GM23338 (cell line): ENCODE measurements around the gene RUVBL1. TPM values are rescaled to one million over a fixed set of nuclear protein-coding genes. Genes with fewer than 3 reads are reported as not detected.

Experiments used
- ATAC-seq: fragments of 200-7000 bp; cut with Tn5 transposase; 3 replicates; pipeline ENCODE4 v1.9.1; 2020
- DNase-seq: peaks from one replicate; pipeline ENCODE4 v3.0.0-alpha.2; 2015; ENCODE audit warnings: low spot score
- H2AFZ ChIP-seq: fragments of 200-600 bp; sonication (generic); 2 replicates; pipeline ENCODE4 v1.8.0; 2016; ENCODE audit warnings: antibody characterized with exemption, mild to moderate bottlenecking, moderate library complexity
- H3F3A ChIP-seq: fragments of 200-600 bp; sonication (generic); replicated peaks from 2 replicates; pipeline ENCODE4 v1.8.0; 2017; ENCODE audit warnings: antibody characterized with exemption, mixed run types, low read depth
- H3K27ac ChIP-seq: fragments of 200-600 bp; sonication (generic); 2 replicates; pipeline ENCODE4 v1.6.1; 2016; ENCODE audit warnings: low read depth
- H3K27me3 ChIP-seq: fragments of 200-600 bp; sonication (generic); 2 replicates; pipeline ENCODE4 v1.8.0; 2016; ENCODE audit warnings: mild to moderate bottlenecking, mixed run types, moderate library complexity; ENCODE audit not compliant: insufficient read depth
- H3K36me3 ChIP-seq: fragments of 200-600 bp; sonication (generic); 2 replicates; pipeline ENCODE4 v1.8.0; 2016; ENCODE audit warnings: mild to moderate bottlenecking; ENCODE audit not compliant: insufficient read depth
- H3K4me1 ChIP-seq: fragments of 200-600 bp; sonication (generic); 2 replicates; pipeline ENCODE4 v1.8.0; 2016; ENCODE audit warnings: mild to moderate bottlenecking, moderate library complexity; ENCODE audit not compliant: insufficient read depth
- H3K4me2 ChIP-seq: fragments of 200-600 bp; sonication (generic); 2 replicates; pipeline ENCODE4 v1.7.1; 2017; ENCODE audit warnings: mixed run types
- H3K4me3 ChIP-seq: fragments of 200-600 bp; sonication (generic); 2 replicates; pipeline ENCODE4 v1.6.1; 2016; ENCODE audit warnings: mixed run types
- H3K79me2 ChIP-seq: fragments of 200-600 bp; sonication (generic); replicated peaks from 2 replicates; pipeline ENCODE4 v1.8.0; 2017; ENCODE audit warnings: mild to moderate bottlenecking; ENCODE audit not compliant: insufficient read depth
- H3K9me2 ChIP-seq: fragments of 200-600 bp; sonication (generic); 2 replicates; pipeline ENCODE4 v1.8.0; 2017; ENCODE audit not compliant: insufficient read depth
- H4K20me1 ChIP-seq: fragments of 200-600 bp; sonication (generic); replicated peaks from 2 replicates; pipeline ENCODE4 v1.8.0; 2017; ENCODE audit warnings: mild to moderate bottlenecking; ENCODE audit not compliant: insufficient read depth
- H3K27ac Mint-ChIP-seq: 2 replicates; pipeline ENCODE4 v1.8.0; 2020; ENCODE audit warnings: inconsistent platforms, mild to moderate bottlenecking, moderate library complexity, mixed read lengths
- H3K27me3 Mint-ChIP-seq: 3 replicates; pipeline ENCODE4 v1.8.0; 2022; ENCODE audit warnings: low read depth, mild to moderate bottlenecking, moderate library complexity, mixed read lengths, inconsistent platforms; ENCODE audit not compliant: insufficient read depth, poor library complexity
- H3K36me3 Mint-ChIP-seq: 3 replicates; pipeline ENCODE4 v1.8.0; 2021; ENCODE audit warnings: low read depth, mild to moderate bottlenecking, inconsistent platforms, moderate library complexity, mixed read lengths
- H3K4me1 Mint-ChIP-seq: 3 replicates; pipeline ENCODE4 v1.8.0; 2020; ENCODE audit warnings: mild to moderate bottlenecking, inconsistent platforms, mixed read lengths
- H3K4me3 Mint-ChIP-seq: 3 replicates; pipeline ENCODE4 v1.8.0; 2021; ENCODE audit warnings: moderate library complexity, mild to moderate bottlenecking, inconsistent platforms, mixed read lengths
- H3K9me3 Mint-ChIP-seq: 3 replicates; pipeline ENCODE4 v1.8.0; 2020; ENCODE audit warnings: moderate library complexity, mild to moderate bottlenecking, inconsistent platforms, mixed read lengths
- CREB1 ChIP-seq: fragments of 250-450 bp; sonication (Bioruptor Pico); IDR thresholded peaks from 2 replicates; pipeline ENCODE4 v1.5.0; 2020; ENCODE audit warnings: low read depth, mild to moderate bottlenecking, moderate library complexity
- CTCF ChIP-seq, 2 experiments: fragments of 200-600 bp in 1 of 2; sonication (generic) in 1 of 2; conservative IDR thresholded peaks; 2 replicates each; pipeline versions ENCODE4 v1.5.1 to v1.6.1; 2016 to 2017; ENCODE audit warnings: antibody characterized with exemption in 2 of 2, low read depth in 2 of 2, mild to moderate bottlenecking in 2 of 2, moderate library complexity in 1 of 2
- ETS1 ChIP-seq: IDR thresholded peaks from 2 replicates; pipeline ENCODE4 v1.6.1; 2016; ENCODE audit warnings: antibody characterized with exemption
- EZH2 ChIP-seq: fragments of 200-600 bp; sonication (generic); IDR thresholded peaks from one replicate; pipeline ENCODE4 v1.8.0; 2017; ENCODE audit warnings: antibody characterized with exemption, mild to moderate bottlenecking, low read depth; ENCODE audit not compliant: unreplicated experiment
- EZH2phosphoT487 ChIP-seq: fragments of 200-600 bp; sonication (generic); IDR thresholded peaks from one replicate; pipeline ENCODE4 v1.8.1; 2018; ENCODE audit warnings: antibody characterized with exemption; ENCODE audit not compliant: unreplicated experiment
- JUNB ChIP-seq: IDR thresholded peaks from one replicate; pipeline ENCODE4 v1.6.1; 2016; ENCODE audit warnings: antibody characterized with exemption; ENCODE audit not compliant: unreplicated experiment
- NANOG ChIP-seq: IDR thresholded peaks from 2 replicates; pipeline ENCODE4 v1.6.1; 2016; ENCODE audit warnings: antibody characterized with exemption, borderline replicate concordance
- POLR2AphosphoS5 ChIP-seq: IDR thresholded peaks from 2 replicates; pipeline ENCODE4 v1.6.1; 2016; ENCODE audit warnings: antibody characterized with exemption, low read depth
- REST ChIP-seq: IDR thresholded peaks from one replicate; pipeline ENCODE4 v1.6.1; 2018; ENCODE audit warnings: antibody characterized with exemption; ENCODE audit not compliant: unreplicated experiment
- STAT1 ChIP-seq: IDR thresholded peaks from one replicate; pipeline ENCODE4 v1.6.1; 2016; ENCODE audit warnings: antibody characterized with exemption; ENCODE audit not compliant: unreplicated experiment
- polyA plus RNA-seq: library from polyadenylated mRNA; unstranded; fragments of >200 nt; fragmentation: Nextera tagmentation; extraction: Ambion mirVana; gene quantifications from 2 replicates; pipeline ENCODE4 v1.2.1, GENCODE V29; 2016
- total RNA-seq: library from RNA; depleted of rRNA; stranded (reverse); fragments of >200 nt; shearing (Covaris generic); gene quantifications from 2 replicates; pipeline ENCODE4 v1.2.3, GENCODE V29; 2014

RUVBL1 gene
- total and polyA plus RNA-seq, 2 experiments from 2014 or later: 133 to 136 TPM

- Mint-ChIP-seq H3K36me3 (peaks cover 83% of the 10 kb centered on the region), H3K4me3 (no peak overlapping the region), H3K9me3 (no peaks in the 10 kb centered on the region), H3K27me3 (peaks cover 4% of the 10 kb centered on the region), H3K4me1 (peaks cover 6% of the 10 kb centered on the region; the same call in 2 of the 3 replicates), H3K27ac (no peak overlapping the region)
- peaks cover 14% of the 10 kb centered on the region; the same call in 1 of the 2 replicates for H3K36me3 ChIP-seq
- peaks cover 24% of the 10 kb centered on the region for H4K20me1 ChIP-seq
- H3K27ac ChIP-seq: no peak overlapping the region
- no peaks in the 10 kb centered on the region for H3F3A ChIP-seq
- TF ChIP-seq EZH2 (no peak), POLR2AphosphoS5 (no peak), EZH2phosphoT487 (no peak), CREB1 (no peak), NANOG (no peak), JUNB (no peak), ETS1 (no peak), REST (no peak), CTCF (conservative IDR thresholded peaks at IDR 0.05; ENCODE audit: low read depth in 2 of 2) (no peak), STAT1 (no peak)
- H2AFZ ChIP-seq: no peak overlapping the region
- H3K79me2 ChIP-seq: no peaks in the 10 kb centered on the region; the same call in 1 of the 2 replicates
- H3K27me3 ChIP-seq: no peaks in the 10 kb centered on the region
- no peak for ATAC-seq
- H3K9me2 ChIP-seq: no peaks in the 10 kb centered on the region
- peaks cover 1% of the 10 kb centered on the region; the same call in 1 of the 2 replicates for H3K4me1 ChIP-seq
- no peak overlapping the region for H3K4me3 ChIP-seq
- no peak overlapping the region for H3K4me2 ChIP-seq
- DNase-seq: no peak
Measured at GRCh38 chr3:128082546-128082945, 41.1 kb downstream of the RUVBL1 start.
